Measurements from ENCODE around the gene ENTPD8.

Gene ENTPD8

GRCh38 chr9:137390553-137391410, 50.4 kb downstream of the ENTPD8 start:
- no peaks in the 10 kb centered on the region for H3K27me3 ChIP-seq (ENCODE audit: insufficient read depth, low read depth)
- H2AFZ ChIP-seq (ENCODE audit: low read depth): no peak overlapping the region
- no peak overlapping the region for H3K4me3 ChIP-seq (IDR thresholded peaks at IDR 0.05; ENCODE audit: insufficient read depth, low read depth, low read length)
- no peak overlapping the region for H3K4me2 ChIP-seq
- TF ChIP-seq CTCF (conservative IDR thresholded peaks at IDR 0.05; ENCODE audit: low read depth, low read length): no peak
- no peak overlapping the region for H3K9ac ChIP-seq
- no peak overlapping the region for H3K27ac ChIP-seq
- no peaks in the 10 kb centered on the region for H3K79me2 ChIP-seq (ENCODE audit: insufficient read depth, low read depth)
- no peaks in the 10 kb centered on the region for H4K20me1 ChIP-seq (ENCODE audit: insufficient read depth)
- H3K36me3 ChIP-seq (ENCODE audit: insufficient read depth): no peaks in the 10 kb centered on the region
- no peaks in the 10 kb centered on the region for H3K4me1 ChIP-seq (ENCODE audit: low read depth, poor library complexity, severe bottlenecking)

- H3K27ac ChIP-seq: no peak overlapping the region
- H3K9ac ChIP-seq: no peak overlapping the region
- TF ChIP-seq CTCF (conservative IDR thresholded peaks at IDR 0.05; ENCODE audit: low read depth, low read length): no peak
These were observed 51.8 kb downstream of the ENTPD8 start for GRCh38 chr9:137389428-137389746.

GRCh38 chr9:137388589-137389427, 52.3 kb downstream of the ENTPD8 start:
- H3K27me3 ChIP-seq (ENCODE audit: insufficient read depth, low read depth): no peaks in the 10 kb centered on the region
- no peaks in the 10 kb centered on the region for H3K79me2 ChIP-seq (ENCODE audit: insufficient read depth, low read depth)
- no peaks in the 10 kb centered on the region for H4K20me1 ChIP-seq (ENCODE audit: insufficient read depth)
- TF ChIP-seq CTCF (conservative IDR thresholded peaks at IDR 0.05; ENCODE audit: low read depth, low read length): no peak
- H2AFZ ChIP-seq (ENCODE audit: low read depth): no peak overlapping the region
- no peaks in the 10 kb centered on the region for H3K4me1 ChIP-seq (ENCODE audit: low read depth, poor library complexity, severe bottlenecking)
- H3K27ac ChIP-seq: no peak overlapping the region
- no peak overlapping the region for H3K4me3 ChIP-seq (IDR thresholded peaks at IDR 0.05; ENCODE audit: insufficient read depth, low read depth, low read length)
- no peak overlapping the region for H3K4me2 ChIP-seq
- H3K9ac ChIP-seq: no peak overlapping the region
- no peaks in the 10 kb centered on the region for H3K36me3 ChIP-seq (ENCODE audit: insufficient read depth)

More at GRCh38 chr9:137389428-137389746, 51.8 kb downstream of the ENTPD8 start:
- no peaks in the 10 kb centered on the region for H3K36me3 ChIP-seq (ENCODE audit: insufficient read depth)
- no peak overlapping the region for H3K4me2 ChIP-seq
- H3K27me3 ChIP-seq (ENCODE audit: insufficient read depth, low read depth): no peaks in the 10 kb centered on the region
- H3K4me1 ChIP-seq (ENCODE audit: low read depth, poor library complexity, severe bottlenecking): no peaks in the 10 kb centered on the region
- H4K20me1 ChIP-seq (ENCODE audit: insufficient read depth): no peaks in the 10 kb centered on the region
- H3K79me2 ChIP-seq (ENCODE audit: insufficient read depth, low read depth): no peaks in the 10 kb centered on the region
- no peak overlapping the region for H3K4me3 ChIP-seq (IDR thresholded peaks at IDR 0.05; ENCODE audit: insufficient read depth, low read depth, low read length)
- H2AFZ ChIP-seq (ENCODE audit: low read depth): no peak overlapping the region

GRCh38 chr9:137387891-137388560, 53.1 kb downstream of the ENTPD8 start:
- H3K4me2 ChIP-seq: no peak overlapping the region
- no peaks in the 10 kb centered on the region for H3K27me3 ChIP-seq (ENCODE audit: insufficient read depth, low read depth)
- no peaks in the 10 kb centered on the region for H3K36me3 ChIP-seq (ENCODE audit: insufficient read depth)
- no peak overlapping the region for H3K9ac ChIP-seq
- H3K4me1 ChIP-seq (ENCODE audit: low read depth, poor library complexity, severe bottlenecking): no peaks in the 10 kb centered on the region
- no peak for TF ChIP-seq CTCF (conservative IDR thresholded peaks at IDR 0.05; ENCODE audit: low read depth, low read length)
- no peaks in the 10 kb centered on the region for H4K20me1 ChIP-seq (ENCODE audit: insufficient read depth)
- H2AFZ ChIP-seq (ENCODE audit: low read depth): no peak overlapping the region
- no peak overlapping the region for H3K4me3 ChIP-seq (IDR thresholded peaks at IDR 0.05; ENCODE audit: insufficient read depth, low read depth, low read length)
- no peak overlapping the region for H3K27ac ChIP-seq
- no peaks in the 10 kb centered on the region for H3K79me2 ChIP-seq (ENCODE audit: insufficient read depth, low read depth)
